Fibroblast of villous mesenchyme (primary cell): ENCODE results near the gene INTS7. TPM values are rescaled to one million over a fixed set of nuclear protein-coding genes. Genes with fewer than 3 reads are reported as not detected.

Experiments used
- DNase-seq: peaks from one replicate; pipeline ENCODE4 v3.0.0-alpha.2; 2010; ENCODE audit warnings: low read depth
- H3K4me3 ChIP-seq: 2 replicates; pipeline ENCODE4 v1.5.1; 2011; ENCODE audit warnings: low read depth, mild to moderate bottlenecking, low read length
- CTCF ChIP-seq: IDR thresholded peaks from 2 replicates; pipeline ENCODE4 v1.5.1; 2012; ENCODE audit warnings: low read depth, mild to moderate bottlenecking, low read length; ENCODE audit not compliant: insufficient read depth
- total RNA-seq: library from RNA; depleted of rRNA; stranded (reverse); fragments of >200 nt; gene quantifications from 2 replicates; pipeline ENCODE4 v1.2.3, GENCODE V29; 2012

The INTS7 gene
- total RNA-seq, 1 donor: 22.9 TPM

GRCh38 chr1:211901945-211902344 is 133.4 kb downstream of the INTS7 start:
- DNase-seq: no peak
- H3K4me3 ChIP-seq: no peak overlapping the region
- no peak for TF ChIP-seq CTCF

GRCh38 chr1:211900441-211900840 is 134.9 kb downstream of the INTS7 start:
- TF ChIP-seq CTCF: no peak
- no peak for DNase-seq
- H3K4me3 ChIP-seq: no peak overlapping the region

- DNase-seq: no peak
- H3K4me3 ChIP-seq: no peak overlapping the region
- TF ChIP-seq CTCF: no peak
Measured at GRCh38 chr1:211896958-211897357, 138.4 kb downstream of the INTS7 start.

GRCh38 chr1:211895126-211895759 is 140.1 kb downstream of the INTS7 start:
- no peak for DNase-seq
- TF ChIP-seq CTCF: no peak
- no peak overlapping the region for H3K4me3 ChIP-seq

- no peak for TF ChIP-seq CTCF
- no peak for DNase-seq
- H3K4me3 ChIP-seq: no peak overlapping the region
Measured at GRCh38 chr1:211894312-211894711, 141.0 kb downstream of the INTS7 start.

GRCh38 chr1:211893260-211893659 is 142.1 kb downstream of the INTS7 start:
- DNase-seq: no peak
- no peak overlapping the region for H3K4me3 ChIP-seq
- no peak for TF ChIP-seq CTCF

GRCh38 chr1:211892577-211892976 is 142.8 kb downstream of the INTS7 start:
- no peak for TF ChIP-seq CTCF
- DNase-seq: no peak
- H3K4me3 ChIP-seq: no peak overlapping the region
